Measurements from ENCODE around the gene SEC16A.

GRCh38 chr9:136525841-136526499 is 43.1 kb upstream of the SEC16A start:
- TF ChIP-seq YY1 (IDR thresholded peaks at IDR 0.05; ENCODE audit: insufficient read depth, insufficient read length) (no peak), SUZ12 (IDR thresholded peaks at IDR 0.05; ENCODE audit: extremely low read depth, insufficient read depth, insufficient read length) (no peak), ZNF274 (IDR thresholded peaks at IDR 0.05; ENCODE audit: low read depth, low read length) (no peak)
